ENCODE data around the gene GALNTL6. TPM values are rescaled to one million over a fixed set of nuclear protein-coding genes. Genes with fewer than 3 reads are reported as not detected.

Gene GALNTL6
- total RNA-seq, 4 donors from 2014 or later, result not detected

GRCh38 chr4:172018358-172018757 is 205.2 kb downstream of the GALNTL6 start:
- no peak for TF ChIP-seq CTCF (IDR thresholded peaks at IDR 0.05; ENCODE audit: low read depth)

GRCh38 chr4:172035562-172035961 is 222.4 kb downstream of the GALNTL6 start:
- no peak for TF ChIP-seq CTCF (IDR thresholded peaks at IDR 0.05; ENCODE audit: low read depth)

GRCh38 chr4:172040766-172041165 is 227.6 kb downstream of the GALNTL6 start:
- no peak for TF ChIP-seq CTCF (IDR thresholded peaks at IDR 0.05; ENCODE audit: low read depth)

- no peak for TF ChIP-seq CTCF (IDR thresholded peaks at IDR 0.05; ENCODE audit: low read depth)
Measured at GRCh38 chr4:172042714-172043114, 229.5 kb downstream of the GALNTL6 start.

- TF ChIP-seq CTCF (IDR thresholded peaks at IDR 0.05; ENCODE audit: low read depth), result no peak
Measured at GRCh38 chr4:172045981-172046380, 232.8 kb downstream of the GALNTL6 start.

- no peak for TF ChIP-seq CTCF (IDR thresholded peaks at IDR 0.05; ENCODE audit: low read depth)
Measured at GRCh38 chr4:172048666-172049065, 235.5 kb downstream of the GALNTL6 start.

GRCh38 chr4:172050911-172051310 is 237.7 kb downstream of the GALNTL6 start:
- no peak for TF ChIP-seq CTCF (IDR thresholded peaks at IDR 0.05; ENCODE audit: low read depth)
